ENCODE measurements around the gene NT5C2.
"Not testable (repeated sequence)": the region's sequence is repeated elsewhere in the genome, so short reads cannot be mapped to it uniquely, and the experiment has no call there.

The NT5C2 gene

GRCh38 chr10:103082683-103083082 lies 110.4 kb downstream of the NT5C2 start:
- no peak for DNase-seq

DNA sequence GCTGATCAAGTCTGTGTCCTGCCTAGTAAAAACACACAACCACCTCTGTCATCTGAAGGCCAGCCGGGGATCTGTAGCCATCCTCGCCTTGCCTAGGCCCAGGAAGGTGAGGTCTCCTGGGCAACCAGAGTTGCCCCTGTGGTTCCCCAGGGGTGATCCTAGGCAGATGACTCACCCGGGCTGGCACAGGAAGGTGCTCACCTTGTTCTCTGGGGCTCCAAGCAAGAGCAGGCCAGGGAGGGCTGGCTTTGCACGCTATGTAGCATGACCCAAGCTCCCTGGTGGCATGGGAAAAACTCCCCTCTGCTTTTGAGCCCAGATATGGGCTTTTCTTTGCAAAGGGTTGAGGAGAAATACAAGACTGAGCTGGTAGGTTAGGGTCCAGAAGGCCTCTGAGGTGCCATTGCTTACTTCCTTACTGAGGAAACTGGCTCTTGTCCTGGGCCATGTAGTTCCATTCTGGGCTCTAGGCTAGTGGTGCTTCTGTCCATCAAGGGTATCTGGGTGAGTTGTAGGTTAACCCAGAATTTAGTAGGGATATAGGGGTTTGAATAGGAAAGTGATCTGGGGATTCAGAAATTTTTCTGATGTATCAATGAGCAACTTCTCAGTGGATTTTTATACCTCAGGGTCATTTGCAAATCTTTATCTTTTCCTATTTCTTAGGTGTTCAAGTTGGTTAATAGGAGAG lies 112.0 kb downstream of the NT5C2 start:
- no peak for DNase-seq

GRCh38 chr10:103079946-103080345 lies 113.1 kb downstream of the NT5C2 start:
- DNase-seq, result no peak

DNA sequence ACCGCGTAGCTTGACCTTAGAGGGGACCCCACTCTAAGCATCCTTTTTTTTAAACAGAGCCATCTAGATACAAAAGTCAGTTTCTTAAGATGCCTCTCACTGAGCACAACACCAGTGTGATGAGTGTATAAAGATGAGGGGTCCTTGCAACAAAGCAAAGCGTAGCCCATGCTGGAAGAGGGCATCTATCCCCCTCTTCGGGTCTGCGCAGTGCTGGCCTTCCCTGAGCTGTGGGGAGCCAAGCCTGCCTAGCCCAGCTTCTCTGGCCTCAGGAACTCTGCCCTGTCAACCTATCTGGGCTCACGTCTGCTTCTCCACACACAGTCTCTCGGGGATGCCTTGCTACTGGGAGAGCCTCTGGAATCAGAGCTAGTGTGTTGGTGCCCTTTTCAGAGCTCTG lies 114.0 kb downstream of the NT5C2 start:
- no peak for DNase-seq

DNA sequence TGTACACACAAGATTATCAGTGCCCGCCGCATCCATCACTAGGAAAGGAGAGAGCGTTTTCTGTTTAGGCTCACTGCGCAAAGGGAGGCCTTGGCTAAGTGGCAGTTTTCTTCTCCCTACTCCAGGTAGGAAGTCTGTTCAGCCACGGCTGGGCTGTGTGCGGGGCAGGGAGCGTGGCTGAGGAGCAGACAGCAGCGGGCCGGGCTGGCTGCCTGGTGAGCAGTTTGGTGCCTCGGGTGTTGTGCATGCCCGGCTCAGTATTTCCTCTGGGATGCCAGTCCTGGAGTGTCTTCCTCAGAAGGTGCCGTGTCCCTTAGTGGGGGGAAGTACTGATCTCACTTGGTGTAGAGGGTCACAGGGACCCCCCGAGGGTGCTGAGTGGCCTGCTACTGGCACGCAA lies 114.4 kb downstream of the NT5C2 start:
- no peak for DNase-seq

GRCh38 chr10:103078309-103078615 lies 114.8 kb downstream of the NT5C2 start:
- no peak for DNase-seq

- no peak for DNase-seq
Observed at GRCh38 chr10:103077491-103078308, 115.4 kb downstream of the NT5C2 start.

- DNase-seq, result no peak
Observed at GRCh38 chr10:103077020-103077419, 116.1 kb downstream of the NT5C2 start.

GRCh38 chr10:103072891-103073290 lies 120.2 kb downstream of the NT5C2 start:
- no peak for DNase-seq

GRCh38 chr10:103072276-103072675 lies 120.8 kb downstream of the NT5C2 start:
- DNase-seq, result no peak

GRCh38 chr10:103069453-103070331 lies 123.4 kb downstream of the NT5C2 start:
- DNase-seq, result peak; percentile 38

DNA sequence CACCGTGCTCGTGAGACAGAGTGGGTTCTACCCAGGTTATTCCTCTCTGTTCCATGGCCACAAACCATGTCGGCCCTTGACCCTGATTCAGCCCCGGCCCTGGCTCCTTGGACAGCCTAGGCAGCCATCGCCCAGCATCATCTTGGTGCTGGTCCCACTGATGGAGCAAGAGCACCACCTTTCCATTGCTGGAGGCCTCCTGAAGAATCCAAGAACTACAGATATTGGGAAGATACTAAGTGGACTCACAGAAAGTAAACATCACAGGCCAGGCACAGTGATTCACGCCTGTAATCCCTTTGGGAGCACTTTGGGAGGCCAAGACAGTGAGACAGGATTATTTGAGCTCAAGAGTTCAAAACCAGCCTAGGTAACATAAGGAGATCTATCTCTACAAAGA lies 125.1 kb downstream of the NT5C2 start:
- DNase-seq, result no peak

DNA sequence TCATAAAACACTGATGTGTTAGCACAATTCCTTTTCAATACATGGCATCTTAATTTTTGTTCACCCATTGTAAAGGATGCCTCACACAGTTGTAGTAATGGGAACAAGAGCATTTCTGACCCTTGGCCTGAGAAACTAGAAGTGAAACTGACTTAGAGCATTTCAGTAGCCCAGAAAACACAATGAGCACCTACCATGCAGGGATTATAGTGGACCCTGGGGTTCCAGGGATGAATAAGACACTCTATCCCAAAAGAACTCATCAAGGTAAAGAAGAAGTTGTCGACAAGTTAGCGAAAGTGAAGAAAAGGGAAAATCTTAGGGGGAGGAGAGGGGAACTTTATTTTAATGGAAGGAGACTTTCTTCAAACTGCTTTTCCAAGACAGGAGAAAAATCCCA lies 125.6 kb downstream of the NT5C2 start:
- no peak for DNase-seq

DNA sequence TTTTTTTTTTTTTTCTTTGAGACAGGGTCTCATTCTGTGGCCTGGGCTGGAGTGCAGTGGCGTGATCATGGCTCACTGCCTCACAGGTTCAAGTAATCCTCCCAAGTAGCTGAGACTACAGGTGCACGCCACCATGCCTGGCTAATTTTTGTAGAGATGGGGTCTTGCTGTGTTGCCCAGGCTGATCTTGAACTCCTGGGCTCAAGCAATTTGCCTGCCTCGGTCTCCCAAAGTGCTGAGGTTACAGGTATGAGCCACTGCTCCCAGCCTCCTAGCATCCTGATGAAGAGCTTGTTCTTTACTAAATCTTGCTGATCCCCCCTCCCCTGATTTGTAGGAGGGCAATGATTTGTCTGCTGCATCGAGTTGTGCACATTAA lies 126.0 kb downstream of the NT5C2 start:
- DNase-seq, result not testable (repeated sequence)

DNA sequence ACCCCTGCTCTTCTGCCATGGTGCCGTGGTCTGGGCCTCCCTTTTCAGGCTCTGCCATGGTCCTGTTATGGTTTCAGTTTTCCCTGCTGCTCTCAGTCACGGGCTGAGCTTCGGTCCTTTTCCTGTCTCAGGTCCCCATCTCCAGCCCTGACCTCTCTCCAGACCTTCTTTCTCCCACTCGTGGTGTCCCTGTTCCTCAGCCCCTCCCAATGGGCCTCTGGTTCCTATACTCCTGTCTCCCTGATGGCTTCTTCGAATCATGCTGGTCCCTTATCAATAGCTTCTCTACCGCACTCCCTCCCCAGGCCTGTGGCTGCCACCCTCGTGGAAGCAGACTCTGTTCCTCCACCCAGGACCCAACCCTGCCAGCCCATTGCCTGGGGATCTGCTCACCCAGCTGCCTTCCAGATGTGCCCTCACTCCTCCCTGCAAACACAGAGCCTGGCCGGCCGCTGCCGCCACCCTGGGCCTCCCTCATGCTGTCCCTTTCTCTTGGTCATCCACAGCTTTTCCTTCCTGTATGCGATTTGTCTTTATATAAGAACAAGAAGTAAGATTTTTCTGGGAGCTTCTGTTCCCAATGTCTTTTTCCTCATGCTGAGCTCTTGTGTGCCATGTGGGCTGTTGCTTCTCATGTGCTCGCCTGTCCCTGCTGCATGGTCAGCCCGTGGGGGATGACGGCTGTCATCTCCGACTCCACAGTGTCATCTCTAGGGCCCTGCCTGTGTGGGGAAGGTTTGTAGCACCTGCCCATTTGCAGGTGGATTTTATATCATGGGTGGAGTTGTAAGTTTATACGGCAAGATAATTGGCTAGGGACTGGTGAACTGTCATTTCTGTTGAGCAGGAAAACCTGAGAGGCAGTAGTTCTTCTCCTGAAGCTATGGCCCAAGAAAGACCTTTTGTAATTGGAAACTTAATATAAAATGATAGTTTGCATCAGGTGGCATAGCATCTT lies 126.7 kb downstream of the NT5C2 start:
- no peak for DNase-seq

- DNase-seq, result no peak
Observed at GRCh38 chr10:103064956-103065355, 128.1 kb downstream of the NT5C2 start.

GRCh38 chr10:103062854-103063590 lies 130.1 kb downstream of the NT5C2 start:
- DNase-seq, result no peak

DNA sequence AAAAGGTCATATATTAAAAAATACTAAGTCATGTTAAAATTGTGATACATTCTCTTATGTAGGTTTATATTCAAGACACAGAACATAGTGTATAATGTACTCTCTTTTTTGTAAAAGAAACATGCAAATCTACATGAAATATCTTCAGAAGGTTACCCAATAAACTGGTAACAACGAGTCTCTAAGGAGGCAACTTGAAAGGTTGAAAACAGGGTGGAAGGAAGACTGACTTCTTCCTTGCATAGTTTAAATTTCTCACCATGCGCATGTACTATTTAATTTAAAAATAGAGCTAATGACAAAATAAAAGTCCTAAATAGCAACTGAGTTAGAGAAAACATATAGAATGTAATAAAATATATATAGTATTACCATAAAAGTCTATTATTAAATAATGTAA lies 132.5 kb downstream of the NT5C2 start:
- no peak for DNase-seq

DNA sequence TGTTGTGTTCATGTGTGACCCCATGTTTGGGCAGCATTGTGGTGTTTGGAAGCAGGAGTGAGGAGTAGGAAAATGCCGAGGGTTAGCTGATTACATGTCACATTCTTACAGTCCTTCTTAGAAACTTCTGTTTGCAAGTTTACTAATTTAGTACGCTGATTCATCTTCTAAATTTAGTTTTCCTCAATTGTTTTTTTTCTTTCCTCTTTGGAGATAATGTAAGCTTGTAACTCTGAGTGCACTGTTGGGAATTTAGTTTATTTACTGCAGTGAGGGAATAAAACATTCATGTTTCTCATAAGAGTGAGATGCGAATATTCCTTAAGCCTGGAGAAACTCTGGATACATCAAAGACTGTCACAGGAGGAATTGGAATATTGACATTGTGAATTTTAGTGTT lies 135.0 kb downstream of the NT5C2 start:
- no peak for DNase-seq

DNA sequence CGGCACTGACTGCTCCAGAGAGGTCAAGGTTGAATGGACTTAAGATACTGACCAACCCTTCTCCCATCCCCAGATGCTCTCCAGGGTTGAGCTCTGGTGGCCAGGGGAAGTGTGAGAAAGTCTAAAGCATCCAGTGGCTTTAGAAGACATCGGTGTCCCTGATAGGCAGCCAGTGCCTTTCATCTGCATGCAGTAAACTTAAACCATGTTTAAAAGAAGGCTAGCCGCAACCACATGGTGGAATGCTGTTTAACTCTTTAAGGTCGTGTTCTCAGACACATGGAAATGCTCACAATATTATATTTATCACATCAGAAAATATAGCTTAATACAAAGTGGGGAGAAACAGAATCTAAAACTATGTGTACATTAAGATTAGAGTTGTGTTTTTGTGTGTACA lies 138.0 kb downstream of the NT5C2 start:
- DNase-seq, result no peak

GRCh38 chr10:103054621-103055020 lies 138.5 kb downstream of the NT5C2 start:
- no peak for DNase-seq

Measured in fibroblast of skin of right quadriceps (primary cell).